Measurements from ENCODE around the gene COX19.

The COX19 gene

DNA sequence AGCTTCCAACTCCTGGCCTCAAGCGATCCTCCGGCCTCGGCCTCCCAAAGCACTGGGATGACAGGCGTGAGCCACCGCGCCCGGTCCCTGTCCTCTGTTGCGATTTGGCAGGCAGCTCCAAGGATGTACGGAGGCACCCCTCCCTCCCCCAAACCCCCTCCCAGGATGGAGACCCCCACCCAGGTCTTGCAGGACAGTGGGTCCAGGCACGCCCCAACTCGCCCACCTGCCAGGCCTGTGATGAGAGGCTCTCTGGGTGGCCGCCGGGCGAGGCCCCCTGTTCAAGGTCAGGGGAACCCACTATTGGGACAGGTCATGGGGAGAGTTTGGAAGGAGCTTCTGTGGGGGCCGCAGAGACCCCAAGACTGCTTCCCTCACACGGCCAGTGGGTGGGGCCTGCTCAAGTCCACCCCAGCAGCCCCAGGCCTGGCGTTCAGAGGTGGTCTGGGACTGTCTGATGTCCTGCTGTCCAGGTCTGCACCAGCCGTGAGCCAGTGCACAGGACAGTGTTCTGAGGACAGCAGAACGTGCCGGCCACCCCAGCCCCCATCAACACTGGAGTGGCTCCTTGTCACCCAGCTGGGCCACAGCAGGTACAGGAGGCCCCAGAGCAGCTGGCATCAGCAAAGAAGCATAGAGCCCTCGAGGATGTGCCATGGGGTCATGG is 23.3 kb downstream of the COX19 start:
- TF ChIP-seq, protein P1, sequence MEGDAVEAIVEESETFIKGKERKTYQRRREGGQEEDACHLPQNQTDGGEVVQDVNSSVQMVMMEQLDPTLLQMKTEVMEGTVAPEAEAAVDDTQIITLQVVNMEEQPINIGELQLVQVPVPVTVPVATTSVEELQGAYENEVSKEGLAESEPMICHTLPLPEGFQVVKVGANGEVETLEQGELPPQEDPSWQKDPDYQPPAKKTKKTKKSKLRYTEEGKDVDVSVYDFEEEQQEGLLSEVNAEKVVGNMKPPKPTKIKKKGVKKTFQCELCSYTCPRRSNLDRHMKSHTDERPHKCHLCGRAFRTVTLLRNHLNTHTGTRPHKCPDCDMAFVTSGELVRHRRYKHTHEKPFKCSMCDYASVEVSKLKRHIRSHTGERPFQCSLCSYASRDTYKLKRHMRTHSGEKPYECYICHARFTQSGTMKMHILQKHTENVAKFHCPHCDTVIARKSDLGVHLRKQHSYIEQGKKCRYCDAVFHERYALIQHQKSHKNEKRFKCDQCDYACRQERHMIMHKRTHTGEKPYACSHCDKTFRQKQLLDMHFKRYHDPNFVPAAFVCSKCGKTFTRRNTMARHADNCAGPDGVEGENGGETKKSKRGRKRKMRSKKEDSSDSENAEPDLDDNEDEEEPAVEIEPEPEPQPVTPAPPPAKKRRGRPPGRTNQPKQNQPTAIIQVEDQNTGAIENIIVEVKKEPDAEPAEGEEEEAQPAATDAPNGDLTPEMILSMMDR (IDR thresholded peaks at IDR 0.05; ENCODE audit: insufficient read depth, low read depth, low read length, missing control alignments), result no peak
- H3K4me3 ChIP-seq (ENCODE audit: low read length), result no peak overlapping the region
- no peak for DNase-seq (ENCODE audit: low read depth)

DNA sequence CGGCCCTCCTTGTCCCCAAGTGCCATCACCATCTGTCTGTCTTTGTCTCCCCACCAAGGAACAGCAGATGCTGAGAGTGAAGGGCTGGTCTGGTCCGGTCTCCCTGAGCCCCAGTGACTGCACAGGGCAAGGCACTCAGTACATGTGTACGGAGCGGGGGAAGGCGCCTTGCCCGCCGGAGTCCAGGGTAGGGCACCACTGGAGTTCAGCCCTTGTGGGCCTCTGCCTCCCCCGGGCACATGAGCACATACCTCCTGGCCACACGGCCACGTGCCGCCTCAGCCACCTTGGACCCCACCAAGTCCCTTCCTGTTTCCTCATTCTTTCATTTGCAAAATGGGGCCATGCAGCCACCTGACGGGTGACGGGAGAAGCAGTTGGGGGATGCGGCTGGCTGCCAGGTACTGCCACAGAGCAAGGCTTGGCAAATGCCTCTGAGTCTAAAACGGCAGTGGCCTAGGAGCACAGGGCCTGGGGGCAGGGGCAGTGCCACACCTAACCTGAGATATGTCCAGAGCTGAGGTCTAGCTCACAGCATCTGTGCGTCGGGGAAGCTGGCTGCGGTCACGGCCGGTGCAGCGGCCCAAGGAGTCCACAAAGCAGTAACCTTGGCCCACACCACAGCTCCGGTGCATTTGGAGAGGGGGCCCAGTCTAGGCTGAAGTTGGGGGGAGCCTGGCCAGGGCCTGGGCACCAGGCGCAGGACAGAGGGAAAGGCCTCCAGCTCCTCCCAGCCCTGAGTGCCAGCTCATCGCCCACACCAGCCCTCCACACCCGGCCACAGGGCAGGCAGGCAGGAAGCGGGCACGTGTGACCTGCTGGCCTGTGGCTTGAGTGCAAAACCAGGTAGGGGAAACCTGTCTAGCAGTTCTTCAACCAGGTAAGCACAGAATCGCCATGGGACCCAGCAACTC is 26.1 kb downstream of the COX19 start:
- H3K4me3 ChIP-seq (ENCODE audit: low read length), result no peak overlapping the region
- TF ChIP-seq, protein P1 (IDR thresholded peaks at IDR 0.05; ENCODE audit: insufficient read depth, low read depth, low read length, missing control alignments), result no peak
- DNase-seq (ENCODE audit: low read depth), result no peak

DNA sequence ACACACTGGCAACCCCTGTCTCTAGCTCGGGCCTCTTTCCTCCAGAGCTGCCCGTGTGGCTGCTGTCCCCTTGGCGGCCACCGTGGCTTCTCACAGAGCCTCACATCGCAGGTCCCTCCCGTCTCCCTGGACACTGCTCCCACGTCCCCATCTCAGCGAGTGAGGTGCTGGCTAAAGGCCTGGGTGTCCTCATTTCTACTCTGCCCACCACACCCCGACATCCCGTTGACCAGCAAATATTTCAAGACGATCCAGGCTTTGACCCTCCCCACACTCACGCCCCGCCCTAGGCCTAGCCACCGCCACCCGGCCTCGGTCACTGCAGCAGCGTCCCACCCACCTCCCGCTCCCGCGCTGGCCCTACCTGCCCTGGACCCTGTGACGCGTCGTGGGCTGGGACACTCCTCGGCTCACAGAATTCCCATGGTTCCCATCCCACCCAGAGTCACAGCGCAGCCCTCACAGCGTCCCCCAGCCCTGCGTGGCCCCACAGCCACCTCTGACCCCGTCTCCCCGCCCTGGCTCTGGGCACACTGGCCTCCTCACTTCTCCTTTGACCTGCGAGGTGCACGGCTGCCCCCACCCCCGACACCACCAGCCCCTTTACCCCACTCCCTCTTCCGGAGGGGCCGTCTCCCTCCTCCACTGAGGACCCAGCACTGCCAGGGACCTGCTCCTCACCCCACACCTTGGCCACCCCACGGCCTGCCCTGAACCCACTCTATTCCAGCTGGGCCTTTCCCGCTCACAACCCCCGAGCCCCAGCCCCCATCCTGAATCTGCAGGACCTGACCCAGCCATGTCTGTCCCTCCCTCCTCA is 27.7 kb downstream of the COX19 start:
- DNase-seq (ENCODE audit: low read depth), result no peak
- TF ChIP-seq, protein P1 (IDR thresholded peaks at IDR 0.05; ENCODE audit: insufficient read depth, low read depth, low read length, missing control alignments), result no peak
- no peak overlapping the region for H3K4me3 ChIP-seq (ENCODE audit: low read length)

DNA sequence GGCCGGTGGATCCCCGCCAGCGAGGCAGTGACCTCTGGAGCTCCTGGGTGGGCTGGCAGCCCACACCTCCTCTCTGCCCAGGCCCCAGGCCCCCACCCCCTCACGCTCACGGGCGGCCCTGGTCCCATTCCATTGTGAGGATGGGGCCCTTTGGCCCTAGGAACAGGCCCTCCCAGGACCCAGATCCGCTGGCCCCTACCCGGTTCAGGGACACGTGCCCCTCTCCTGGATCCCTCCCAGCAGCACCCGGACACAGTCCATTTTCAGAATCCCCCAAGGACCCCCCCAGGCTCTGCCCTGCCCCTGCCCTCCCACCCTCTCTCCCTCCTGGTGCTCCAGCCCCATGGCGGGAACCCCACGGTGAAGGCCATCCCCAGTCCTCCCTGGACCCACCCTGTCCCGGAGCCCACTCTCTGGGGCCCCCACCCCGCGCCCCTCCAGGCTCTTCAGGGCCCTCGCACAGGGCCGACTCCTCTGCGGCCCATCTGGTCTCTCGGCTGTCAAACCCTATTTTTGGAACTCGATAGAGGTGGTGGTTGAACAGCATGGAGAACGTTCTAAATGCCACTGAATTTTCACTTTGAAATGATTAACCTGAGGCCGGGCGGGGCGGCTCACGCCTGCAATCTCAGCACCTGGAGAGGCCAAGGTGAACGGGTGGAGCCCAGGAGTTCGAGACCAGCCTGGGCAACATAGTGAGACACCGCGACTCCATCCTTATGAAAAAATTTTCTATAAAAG is 28.9 kb downstream of the COX19 start:
- no peak for DNase-seq (ENCODE audit: low read depth)
- no peak overlapping the region for H3K4me3 ChIP-seq (ENCODE audit: low read length)
- TF ChIP-seq, protein P1 (IDR thresholded peaks at IDR 0.05; ENCODE audit: insufficient read depth, low read depth, low read length, missing control alignments), result no peak

DNA sequence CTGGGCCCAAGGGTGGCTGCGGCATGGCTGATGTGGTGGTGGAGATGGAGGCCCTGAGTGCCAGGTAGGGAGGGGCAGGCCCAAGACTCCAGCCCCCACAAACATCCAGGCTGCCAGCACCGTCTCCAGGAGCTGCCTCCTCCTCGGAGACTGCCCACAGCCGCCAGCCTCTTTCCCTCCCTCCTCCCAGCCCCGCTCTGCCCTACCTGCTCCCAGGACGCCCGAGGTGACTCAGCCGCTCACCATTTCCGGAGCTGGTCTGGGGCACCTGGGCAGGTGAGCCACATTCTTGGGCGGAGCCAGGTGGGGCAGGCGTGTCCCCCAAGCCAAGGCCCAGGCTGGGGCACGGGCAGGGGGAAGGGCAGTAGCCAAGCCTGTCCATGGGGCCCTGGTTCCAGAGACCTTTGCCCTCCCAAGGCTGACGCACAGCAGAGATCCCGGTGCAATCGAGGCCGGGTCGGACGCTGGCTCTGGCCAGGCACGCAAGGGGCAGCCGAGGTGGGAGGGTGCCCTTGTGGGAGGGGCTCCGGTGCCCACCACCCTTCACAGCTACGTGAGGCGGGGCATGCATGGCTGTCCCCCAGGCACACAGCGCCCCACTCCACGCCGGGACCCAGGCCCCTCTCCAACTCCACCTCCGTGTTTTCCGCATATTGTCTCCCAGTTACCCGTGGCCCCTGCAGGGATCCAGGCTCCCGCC is 29.6 kb downstream of the COX19 start:
- TF ChIP-seq, protein P1 (IDR thresholded peaks at IDR 0.05; ENCODE audit: insufficient read depth, low read depth, low read length, missing control alignments), result no peak
- DNase-seq (ENCODE audit: low read depth), result peak; percentile 97
- H3K4me3 ChIP-seq (ENCODE audit: low read length), result peak overlapping the region; percentile 21

DNA sequence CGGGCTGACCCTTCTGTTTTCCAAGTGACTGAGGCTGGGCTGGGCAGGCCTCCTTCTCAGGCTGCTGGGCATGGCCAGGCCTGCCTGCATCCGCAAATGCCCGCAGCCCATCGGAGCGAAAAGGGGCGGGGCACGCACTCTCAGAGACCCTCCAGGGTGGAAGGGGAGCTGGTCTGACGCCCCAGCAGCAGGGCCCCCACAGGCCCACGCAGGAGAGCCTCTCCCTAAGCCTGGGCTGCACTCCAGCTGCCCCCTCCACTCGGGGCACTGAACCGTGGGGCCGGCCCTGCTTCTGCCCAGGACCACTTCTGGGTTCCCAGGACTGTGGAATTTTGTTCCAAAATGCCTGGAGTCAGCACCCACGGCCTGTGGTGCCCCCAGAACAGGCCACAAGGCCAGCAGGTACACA is 30.2 kb downstream of the COX19 start:
- peak overlapping the region; percentile 21 for H3K4me3 ChIP-seq (ENCODE audit: low read length)
- peak; percentile 47 for DNase-seq (ENCODE audit: low read depth)
- TF ChIP-seq, protein P1 (IDR thresholded peaks at IDR 0.05; ENCODE audit: insufficient read depth, low read depth, low read length, missing control alignments), result no peak

All from epithelial cell of esophagus (primary cell).